ENCODE results near the gene NTSR1.
A peak's percentile ranks its signal among the peaks of the same experiment; 100 is the strongest.

Gene NTSR1

DNA sequence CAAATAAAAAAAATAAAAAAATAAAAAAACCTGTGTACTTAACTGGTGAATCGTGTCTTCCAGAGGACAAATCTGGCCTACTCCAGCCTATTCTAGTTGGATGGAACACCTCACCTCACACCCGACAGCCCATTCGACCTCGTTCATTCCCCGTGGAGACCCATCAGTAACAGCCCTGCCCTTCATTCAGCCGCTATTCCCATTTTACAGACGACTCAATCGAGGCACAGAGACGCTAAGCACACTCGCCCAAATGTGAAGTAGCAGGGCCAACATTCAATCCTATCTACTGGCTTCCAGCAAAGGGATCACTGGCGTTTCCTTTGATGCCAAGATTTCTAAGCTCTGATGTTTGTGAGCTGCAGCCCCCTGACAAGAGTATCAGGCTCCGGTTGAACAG, 1.8 kb upstream of the NTSR1 start:
- no peak for DNase-seq
- H3K4me3 Mint-ChIP-seq, result no peak overlapping the region
- H3K27me3 Mint-ChIP-seq (ENCODE audit: low read depth, poor library complexity), result peaks cover 87% of the 10 kb centered on the region
- H3K27ac Mint-ChIP-seq, result no peak overlapping the region
- H3K36me3 Mint-ChIP-seq (ENCODE audit: low read depth), result no peaks in the 10 kb centered on the region
- H3K4me1 Mint-ChIP-seq, result peaks cover 21% of the 10 kb centered on the region
- H3K9me3 Mint-ChIP-seq, result no peaks in the 10 kb centered on the region
- TF ChIP-seq, protein P1, sequence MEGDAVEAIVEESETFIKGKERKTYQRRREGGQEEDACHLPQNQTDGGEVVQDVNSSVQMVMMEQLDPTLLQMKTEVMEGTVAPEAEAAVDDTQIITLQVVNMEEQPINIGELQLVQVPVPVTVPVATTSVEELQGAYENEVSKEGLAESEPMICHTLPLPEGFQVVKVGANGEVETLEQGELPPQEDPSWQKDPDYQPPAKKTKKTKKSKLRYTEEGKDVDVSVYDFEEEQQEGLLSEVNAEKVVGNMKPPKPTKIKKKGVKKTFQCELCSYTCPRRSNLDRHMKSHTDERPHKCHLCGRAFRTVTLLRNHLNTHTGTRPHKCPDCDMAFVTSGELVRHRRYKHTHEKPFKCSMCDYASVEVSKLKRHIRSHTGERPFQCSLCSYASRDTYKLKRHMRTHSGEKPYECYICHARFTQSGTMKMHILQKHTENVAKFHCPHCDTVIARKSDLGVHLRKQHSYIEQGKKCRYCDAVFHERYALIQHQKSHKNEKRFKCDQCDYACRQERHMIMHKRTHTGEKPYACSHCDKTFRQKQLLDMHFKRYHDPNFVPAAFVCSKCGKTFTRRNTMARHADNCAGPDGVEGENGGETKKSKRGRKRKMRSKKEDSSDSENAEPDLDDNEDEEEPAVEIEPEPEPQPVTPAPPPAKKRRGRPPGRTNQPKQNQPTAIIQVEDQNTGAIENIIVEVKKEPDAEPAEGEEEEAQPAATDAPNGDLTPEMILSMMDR (IDR thresholded peaks at IDR 0.05), result no peak

DNA sequence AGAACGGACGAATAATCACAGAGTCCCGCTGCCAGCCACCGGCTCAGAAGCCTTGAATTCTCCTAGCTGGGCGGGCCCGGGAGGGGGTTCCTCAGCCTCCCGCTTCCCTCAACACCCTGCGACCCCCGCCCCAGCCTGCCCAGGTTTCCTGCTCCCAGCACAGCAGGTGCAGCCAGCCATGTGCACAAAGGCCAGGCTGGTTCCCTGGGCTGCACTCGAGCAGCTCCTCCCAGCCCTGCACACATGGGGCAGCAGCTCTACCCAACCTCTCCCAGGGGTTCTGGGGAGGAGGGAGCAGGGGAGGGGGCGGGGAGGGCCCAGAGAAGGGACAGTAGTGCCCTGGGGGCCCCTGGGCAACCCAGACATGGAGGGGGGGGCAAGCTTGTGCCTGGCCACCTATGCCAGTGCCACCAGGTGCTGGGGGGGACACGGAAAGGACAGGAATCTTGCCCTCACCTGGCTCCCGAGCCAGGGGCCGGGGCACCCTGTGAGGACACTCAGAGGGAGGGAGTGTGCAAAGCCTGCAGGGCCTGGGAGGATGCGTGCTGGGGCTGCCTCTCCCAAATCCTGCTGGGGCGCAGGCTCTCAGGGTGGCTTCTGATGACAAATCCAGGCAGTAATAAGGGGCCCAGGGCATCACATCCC, 1.2 kb upstream of the NTSR1 start:
- TF ChIP-seq, protein P1 (IDR thresholded peaks at IDR 0.05), result no peak
- DNase-seq, result no peak
- H3K27me3 Mint-ChIP-seq (ENCODE audit: low read depth, poor library complexity), result peaks cover 91% of the 10 kb centered on the region
- H3K27ac Mint-ChIP-seq, result no peak overlapping the region
- H3K4me1 Mint-ChIP-seq, result peaks cover 20% of the 10 kb centered on the region
- H3K9me3 Mint-ChIP-seq, result no peaks in the 10 kb centered on the region
- H3K36me3 Mint-ChIP-seq (ENCODE audit: low read depth), result no peaks in the 10 kb centered on the region
- H3K4me3 Mint-ChIP-seq, result peak overlapping the region; percentile 32

DNA sequence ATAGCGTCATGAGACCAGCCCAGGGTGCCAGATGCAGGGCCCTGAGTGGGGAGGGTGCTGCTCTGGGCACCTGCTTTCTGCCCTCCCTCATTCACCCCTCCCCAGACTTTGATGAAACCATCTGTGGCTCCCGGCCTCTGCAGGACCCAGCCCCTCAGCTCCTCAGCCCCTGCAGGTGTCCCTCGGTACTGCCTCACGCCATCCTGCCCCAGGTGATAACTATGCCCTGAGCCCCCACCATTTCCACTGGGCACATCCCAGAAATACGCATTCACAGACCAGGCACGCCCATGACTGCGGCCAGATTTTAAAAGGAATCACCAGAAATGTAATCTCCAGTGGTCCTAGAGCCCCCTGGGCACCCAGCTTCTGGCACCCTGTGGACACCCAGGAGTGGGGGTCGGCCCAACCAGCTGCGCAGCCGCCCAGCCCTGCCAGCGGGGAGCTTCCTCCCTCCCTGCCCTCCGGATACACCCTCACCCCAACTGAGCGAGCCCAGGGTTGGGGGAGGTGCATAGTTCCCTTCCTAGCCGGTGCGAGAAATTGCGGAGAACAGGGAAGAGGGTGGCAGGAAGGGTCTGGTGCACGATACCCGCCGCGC, 615 bp upstream of the NTSR1 start:
- Mint-ChIP-seq H3K4me1 (peaks cover 15% of the 10 kb centered on the region), H3K4me3 (peak overlapping the region; percentile 32), H3K36me3 (ENCODE audit: low read depth) (no peaks in the 10 kb centered on the region), H3K27ac (no peak overlapping the region), H3K9me3 (no peaks in the 10 kb centered on the region), H3K27me3 (ENCODE audit: low read depth, poor library complexity) (peaks cover 89% of the 10 kb centered on the region)
- peak; percentile 61 for DNase-seq
- TF ChIP-seq, protein P1 (IDR thresholded peaks at IDR 0.05), result peak; percentile 38

DNA sequence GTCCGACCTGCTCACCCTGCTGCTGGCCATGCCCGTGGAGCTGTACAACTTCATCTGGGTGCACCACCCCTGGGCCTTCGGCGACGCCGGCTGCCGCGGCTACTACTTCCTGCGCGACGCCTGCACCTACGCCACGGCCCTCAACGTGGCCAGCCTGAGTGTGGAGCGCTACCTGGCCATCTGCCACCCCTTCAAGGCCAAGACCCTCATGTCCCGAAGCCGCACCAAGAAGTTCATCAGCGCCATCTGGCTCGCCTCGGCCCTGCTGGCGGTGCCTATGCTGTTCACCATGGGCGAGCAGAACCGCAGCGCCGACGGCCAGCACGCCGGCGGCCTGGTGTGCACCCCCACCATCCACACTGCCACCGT, 885 bp downstream of the NTSR1 start:
- no peak for DNase-seq
- Mint-ChIP-seq H3K4me1 (peaks cover 6% of the 10 kb centered on the region), H3K27me3 (ENCODE audit: low read depth, poor library complexity) (peaks cover 90% of the 10 kb centered on the region), H3K9me3 (peaks cover 10% of the 10 kb centered on the region), H3K36me3 (ENCODE audit: low read depth) (no peaks in the 10 kb centered on the region), H3K27ac (no peak overlapping the region), H3K4me3 (no peak overlapping the region)
- TF ChIP-seq, protein P1 (IDR thresholded peaks at IDR 0.05), result no peak

DNA sequence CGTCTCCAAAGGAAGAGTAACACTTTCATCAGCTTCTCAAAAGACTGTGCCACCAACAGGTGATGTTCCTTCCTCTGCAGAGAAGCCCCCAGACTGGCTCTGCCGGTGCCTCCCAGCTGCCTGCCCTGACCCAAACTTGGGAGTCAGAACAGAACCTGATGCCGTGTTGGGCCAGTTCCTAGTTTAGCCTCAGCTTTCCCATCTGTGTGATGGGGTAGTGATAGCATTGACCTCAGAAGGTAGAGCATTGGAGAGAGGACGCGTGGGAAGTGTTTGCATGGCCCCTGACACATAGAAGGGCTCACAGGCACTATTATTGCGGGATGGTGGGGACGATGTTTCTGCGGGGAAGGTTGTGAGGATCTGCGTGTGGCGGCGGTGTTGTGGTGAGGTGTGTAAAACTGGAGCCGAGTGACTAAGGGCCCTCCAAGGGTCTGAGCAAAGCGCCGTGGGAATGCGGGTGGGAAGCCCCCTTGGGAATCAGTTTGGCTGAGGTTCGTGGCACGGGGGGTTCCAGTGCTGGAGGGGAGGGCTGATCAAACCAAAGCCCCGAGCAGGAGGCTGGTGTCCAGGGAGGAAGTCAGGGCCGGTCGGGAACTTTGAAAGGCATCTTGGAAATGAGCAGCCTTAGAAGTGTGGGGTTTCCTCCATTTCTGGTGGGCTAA, 1.7 kb downstream of the NTSR1 start:
- no peak for DNase-seq
- Mint-ChIP-seq H3K9me3 (peaks cover 10% of the 10 kb centered on the region), H3K36me3 (ENCODE audit: low read depth) (no peaks in the 10 kb centered on the region), H3K4me3 (no peak overlapping the region), H3K4me1 (peaks cover 6% of the 10 kb centered on the region), H3K27me3 (ENCODE audit: low read depth, poor library complexity) (peaks cover 87% of the 10 kb centered on the region), H3K27ac (no peak overlapping the region)
- TF ChIP-seq, protein P1 (IDR thresholded peaks at IDR 0.05), result no peak

All from nephron progenitor cell (in vitro differentiated cells).